Prostate gland (tissue), 2 donors: ENCODE data around the gene COL4A1.

Source experiments
- POLR2AphosphoS5 ChIP-seq: sonication (generic); formaldehyde crosslinking; IDR thresholded peaks from one replicate; pipeline ENCODE4 v1.6.1; 2017; ENCODE audit warnings: antibody characterized with exemption
- TF ChIP-seq, protein P1 (sequence below), 4 experiments: fragments of 200-600 bp in 2 of 4; fragments of 450-650 bp in 2 of 4; sonication (generic) in 2 of 4; IDR thresholded peaks; 1 replicate in 3 of 4; 2 replicates in 1 of 4; pipeline ENCODE4 v1.5.1; 2016 to 2019; ENCODE audit warnings: antibody characterized with exemption in 4 of 4, mild to moderate bottlenecking in 2 of 4, moderate library complexity in 2 of 4

DNA sequence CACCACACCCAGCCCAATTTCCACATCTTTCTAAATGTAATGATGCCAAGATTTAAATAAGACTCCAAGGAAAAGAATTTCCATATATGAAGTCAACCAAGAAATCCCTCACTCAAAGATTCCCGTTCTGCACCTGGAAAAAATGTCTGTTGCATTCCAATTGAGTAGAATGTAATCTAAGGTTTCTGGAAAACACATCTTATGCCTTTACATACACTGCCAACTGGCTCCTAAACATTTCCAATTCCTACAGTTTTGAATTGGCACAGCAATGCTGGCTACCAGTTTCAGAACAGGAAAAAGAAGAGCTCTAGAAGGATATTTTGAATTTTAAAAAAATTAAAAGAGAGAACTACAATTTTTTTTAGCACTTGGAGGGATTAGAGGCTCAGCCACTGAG, 43.1 kb upstream of the COL4A1 start:
- TF ChIP-seq, protein P1, sequence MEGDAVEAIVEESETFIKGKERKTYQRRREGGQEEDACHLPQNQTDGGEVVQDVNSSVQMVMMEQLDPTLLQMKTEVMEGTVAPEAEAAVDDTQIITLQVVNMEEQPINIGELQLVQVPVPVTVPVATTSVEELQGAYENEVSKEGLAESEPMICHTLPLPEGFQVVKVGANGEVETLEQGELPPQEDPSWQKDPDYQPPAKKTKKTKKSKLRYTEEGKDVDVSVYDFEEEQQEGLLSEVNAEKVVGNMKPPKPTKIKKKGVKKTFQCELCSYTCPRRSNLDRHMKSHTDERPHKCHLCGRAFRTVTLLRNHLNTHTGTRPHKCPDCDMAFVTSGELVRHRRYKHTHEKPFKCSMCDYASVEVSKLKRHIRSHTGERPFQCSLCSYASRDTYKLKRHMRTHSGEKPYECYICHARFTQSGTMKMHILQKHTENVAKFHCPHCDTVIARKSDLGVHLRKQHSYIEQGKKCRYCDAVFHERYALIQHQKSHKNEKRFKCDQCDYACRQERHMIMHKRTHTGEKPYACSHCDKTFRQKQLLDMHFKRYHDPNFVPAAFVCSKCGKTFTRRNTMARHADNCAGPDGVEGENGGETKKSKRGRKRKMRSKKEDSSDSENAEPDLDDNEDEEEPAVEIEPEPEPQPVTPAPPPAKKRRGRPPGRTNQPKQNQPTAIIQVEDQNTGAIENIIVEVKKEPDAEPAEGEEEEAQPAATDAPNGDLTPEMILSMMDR (IDR thresholded peaks at IDR 0.05) = no peak
- TF ChIP-seq POLR2AphosphoS5 = no peak
